ENCODE results near the gene IQGAP3. TPM values are rescaled to one million over a fixed set of nuclear protein-coding genes. Genes with fewer than 3 reads are reported as not detected.
A peak's percentile ranks its signal among the peaks of the same experiment; 100 is the strongest.

The IQGAP3 gene
- polyA plus RNA-seq, 1 donor from 2014 or later = not detected

DNA sequence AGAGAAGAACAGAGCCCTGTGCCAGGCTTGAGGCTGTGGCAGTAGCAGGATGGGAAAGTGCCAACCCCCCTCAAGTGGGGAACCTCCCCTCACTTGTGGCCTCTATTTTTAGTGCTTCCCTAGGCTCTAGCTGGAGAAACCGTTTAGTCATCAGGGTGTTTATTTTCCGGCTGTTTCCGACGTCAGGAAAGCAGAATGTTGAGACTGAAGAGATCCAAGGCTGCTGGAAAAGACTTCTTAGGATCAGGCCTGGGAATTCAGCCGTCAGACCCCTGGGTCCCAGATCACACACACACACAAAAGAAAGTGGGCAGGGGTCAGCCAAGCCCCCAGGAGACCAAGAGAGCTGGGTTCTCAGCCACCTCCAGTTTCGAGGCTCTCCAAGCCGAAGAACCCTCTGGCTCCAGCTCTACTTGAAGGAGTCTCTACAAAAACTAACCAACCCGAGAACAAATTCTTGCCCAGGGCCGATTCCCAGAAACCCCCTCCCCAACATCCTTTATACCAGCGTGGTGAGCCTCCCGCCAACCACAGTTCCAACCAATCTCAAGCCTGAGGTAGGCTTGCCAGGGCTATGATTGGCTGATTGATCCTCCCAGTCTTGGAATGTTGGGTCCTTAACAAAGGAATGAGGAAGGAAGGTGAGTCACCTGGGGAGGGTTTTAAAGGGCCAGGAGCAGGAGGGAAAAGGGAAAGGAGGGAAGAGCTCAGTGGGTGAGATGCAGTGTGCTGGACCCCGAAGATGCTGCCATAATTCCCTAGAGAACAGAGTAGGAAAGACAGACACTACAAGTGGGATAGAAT is 69.3 kb downstream of the IQGAP3 start:
- no peaks in the 10 kb centered on the region for H3K9me2 ChIP-seq (ENCODE audit: insufficient read depth, low read length)
- TF ChIP-seq EP300 (conservative IDR thresholded peaks at IDR 0.05; ENCODE audit: poor library complexity, severe bottlenecking) (no peak), SMC3 (conservative IDR thresholded peaks at IDR 0.05; ENCODE audit: poor library complexity) (no peak), EZH2 (IDR thresholded peaks at IDR 0.05; ENCODE audit: borderline replicate concordance, insufficient read depth, low read length, poor library complexity, severe bottlenecking) (no peak), TAF1 (IDR thresholded peaks at IDR 0.05; ENCODE audit: low read depth) (no peak), MXI1 (conservative IDR thresholded peaks at IDR 0.05; ENCODE audit: poor library complexity, severe bottlenecking) (no peak), RAD21 (conservative IDR thresholded peaks at IDR 0.05) (no peak), POLR2AphosphoS5 (IDR thresholded peaks at IDR 0.05) (no peak)
- TF ChIP-seq, protein P1, sequence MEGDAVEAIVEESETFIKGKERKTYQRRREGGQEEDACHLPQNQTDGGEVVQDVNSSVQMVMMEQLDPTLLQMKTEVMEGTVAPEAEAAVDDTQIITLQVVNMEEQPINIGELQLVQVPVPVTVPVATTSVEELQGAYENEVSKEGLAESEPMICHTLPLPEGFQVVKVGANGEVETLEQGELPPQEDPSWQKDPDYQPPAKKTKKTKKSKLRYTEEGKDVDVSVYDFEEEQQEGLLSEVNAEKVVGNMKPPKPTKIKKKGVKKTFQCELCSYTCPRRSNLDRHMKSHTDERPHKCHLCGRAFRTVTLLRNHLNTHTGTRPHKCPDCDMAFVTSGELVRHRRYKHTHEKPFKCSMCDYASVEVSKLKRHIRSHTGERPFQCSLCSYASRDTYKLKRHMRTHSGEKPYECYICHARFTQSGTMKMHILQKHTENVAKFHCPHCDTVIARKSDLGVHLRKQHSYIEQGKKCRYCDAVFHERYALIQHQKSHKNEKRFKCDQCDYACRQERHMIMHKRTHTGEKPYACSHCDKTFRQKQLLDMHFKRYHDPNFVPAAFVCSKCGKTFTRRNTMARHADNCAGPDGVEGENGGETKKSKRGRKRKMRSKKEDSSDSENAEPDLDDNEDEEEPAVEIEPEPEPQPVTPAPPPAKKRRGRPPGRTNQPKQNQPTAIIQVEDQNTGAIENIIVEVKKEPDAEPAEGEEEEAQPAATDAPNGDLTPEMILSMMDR (IDR thresholded peaks at IDR 0.05; ENCODE audit: poor library complexity, severe bottlenecking) = no peak
- TF ChIP-seq, protein P2, sequence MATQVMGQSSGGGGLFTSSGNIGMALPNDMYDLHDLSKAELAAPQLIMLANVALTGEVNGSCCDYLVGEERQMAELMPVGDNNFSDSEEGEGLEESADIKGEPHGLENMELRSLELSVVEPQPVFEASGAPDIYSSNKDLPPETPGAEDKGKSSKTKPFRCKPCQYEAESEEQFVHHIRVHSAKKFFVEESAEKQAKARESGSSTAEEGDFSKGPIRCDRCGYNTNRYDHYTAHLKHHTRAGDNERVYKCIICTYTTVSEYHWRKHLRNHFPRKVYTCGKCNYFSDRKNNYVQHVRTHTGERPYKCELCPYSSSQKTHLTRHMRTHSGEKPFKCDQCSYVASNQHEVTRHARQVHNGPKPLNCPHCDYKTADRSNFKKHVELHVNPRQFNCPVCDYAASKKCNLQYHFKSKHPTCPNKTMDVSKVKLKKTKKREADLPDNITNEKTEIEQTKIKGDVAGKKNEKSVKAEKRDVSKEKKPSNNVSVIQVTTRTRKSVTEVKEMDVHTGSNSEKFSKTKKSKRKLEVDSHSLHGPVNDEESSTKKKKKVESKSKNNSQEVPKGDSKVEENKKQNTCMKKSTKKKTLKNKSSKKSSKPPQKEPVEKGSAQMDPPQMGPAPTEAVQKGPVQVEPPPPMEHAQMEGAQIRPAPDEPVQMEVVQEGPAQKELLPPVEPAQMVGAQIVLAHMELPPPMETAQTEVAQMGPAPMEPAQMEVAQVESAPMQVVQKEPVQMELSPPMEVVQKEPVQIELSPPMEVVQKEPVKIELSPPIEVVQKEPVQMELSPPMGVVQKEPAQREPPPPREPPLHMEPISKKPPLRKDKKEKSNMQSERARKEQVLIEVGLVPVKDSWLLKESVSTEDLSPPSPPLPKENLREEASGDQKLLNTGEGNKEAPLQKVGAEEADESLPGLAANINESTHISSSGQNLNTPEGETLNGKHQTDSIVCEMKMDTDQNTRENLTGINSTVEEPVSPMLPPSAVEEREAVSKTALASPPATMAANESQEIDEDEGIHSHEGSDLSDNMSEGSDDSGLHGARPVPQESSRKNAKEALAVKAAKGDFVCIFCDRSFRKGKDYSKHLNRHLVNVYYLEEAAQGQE (IDR thresholded peaks at IDR 0.05; ENCODE audit: borderline replicate concordance) = no peak
- H3K9me3 ChIP-seq (ENCODE audit: low read length) = no peaks in the 10 kb centered on the region
- H2AFZ ChIP-seq (ENCODE audit: low read depth, low read length) = no peak overlapping the region
- no peaks in the 10 kb centered on the region for H3K36me3 ChIP-seq (ENCODE audit: insufficient read depth, low read length)
- peaks cover 15% of the 10 kb centered on the region for H3K79me2 ChIP-seq (replicated peaks; ENCODE audit: insufficient read depth, low read length)
- H3K4me3 ChIP-seq (ENCODE audit: low read length) = no peak overlapping the region
- no peaks in the 10 kb centered on the region for H3F3A ChIP-seq (ENCODE audit: insufficient read depth, low read length, poor library complexity, severe bottlenecking)
- no peak overlapping the region for H3K4me2 ChIP-seq (ENCODE audit: low read length)
- no peak overlapping the region for H3K27ac ChIP-seq (ENCODE audit: low read length)
- H4K20me1 ChIP-seq (ENCODE audit: insufficient read depth) = peaks cover 3% of the 10 kb centered on the region
- no peaks in the 10 kb centered on the region for H3K27me3 ChIP-seq (ENCODE audit: insufficient read depth, low read depth, low read length)
- H3K9ac ChIP-seq (ENCODE audit: low read length) = no peak overlapping the region

DNA sequence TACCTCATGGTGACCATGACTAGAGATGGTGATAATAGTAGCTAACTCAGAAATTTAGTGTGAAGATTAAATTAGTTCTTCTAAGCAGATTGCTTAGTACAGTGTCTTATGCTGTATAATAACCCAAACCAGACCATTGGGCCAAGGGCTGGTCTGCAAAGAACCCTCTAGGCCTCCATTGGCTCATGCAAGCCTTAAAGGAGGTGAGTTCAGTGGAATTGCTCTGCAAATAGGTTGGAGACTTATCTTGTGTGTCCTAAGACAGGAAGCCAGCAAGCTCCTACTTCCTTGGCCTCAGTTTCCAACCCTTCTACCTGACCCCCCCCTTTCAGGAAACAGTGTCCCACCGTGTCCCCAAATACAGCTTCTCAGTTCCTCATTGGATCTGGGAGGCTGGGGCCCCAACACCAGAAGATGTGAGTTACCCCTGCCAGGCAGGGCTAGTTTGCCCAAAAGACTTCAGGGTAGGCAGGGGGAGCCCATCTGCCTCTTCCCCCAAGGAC is 69.9 kb downstream of the IQGAP3 start:
- Histone ChIP-seq H3K9ac (ENCODE audit: low read length) (no peak overlapping the region), H3F3A (ENCODE audit: insufficient read depth, low read length, poor library complexity, severe bottlenecking) (no peaks in the 10 kb centered on the region), H3K4me2 (ENCODE audit: low read length) (no peak overlapping the region), H4K20me1 (ENCODE audit: insufficient read depth) (peaks cover 3% of the 10 kb centered on the region), H3K79me2 (replicated peaks; ENCODE audit: insufficient read depth, low read length) (peaks cover 22% of the 10 kb centered on the region), H2AFZ (ENCODE audit: low read depth, low read length) (no peak overlapping the region), H3K9me2 (ENCODE audit: insufficient read depth, low read length) (no peaks in the 10 kb centered on the region), H3K27ac (ENCODE audit: low read length) (peak overlapping the region; percentile 99), H3K36me3 (ENCODE audit: insufficient read depth, low read length) (no peaks in the 10 kb centered on the region), H3K4me3 (ENCODE audit: low read length) (no peak overlapping the region), H3K9me3 (ENCODE audit: low read length) (no peaks in the 10 kb centered on the region), H3K27me3 (ENCODE audit: insufficient read depth, low read depth, low read length) (no peaks in the 10 kb centered on the region)
- TF ChIP-seq POLR2AphosphoS5 (IDR thresholded peaks at IDR 0.05) (no peak), RAD21 (conservative IDR thresholded peaks at IDR 0.05) (no peak), SMC3 (conservative IDR thresholded peaks at IDR 0.05; ENCODE audit: poor library complexity) (no peak), TAF1 (IDR thresholded peaks at IDR 0.05; ENCODE audit: low read depth) (no peak), MXI1 (conservative IDR thresholded peaks at IDR 0.05; ENCODE audit: poor library complexity, severe bottlenecking) (no peak), EZH2 (IDR thresholded peaks at IDR 0.05; ENCODE audit: borderline replicate concordance, insufficient read depth, low read length, poor library complexity, severe bottlenecking) (no peak), EP300 (conservative IDR thresholded peaks at IDR 0.05; ENCODE audit: poor library complexity, severe bottlenecking) (no peak)
- TF ChIP-seq, protein P2 (IDR thresholded peaks at IDR 0.05; ENCODE audit: borderline replicate concordance) = no peak
- TF ChIP-seq, protein P1 (IDR thresholded peaks at IDR 0.05; ENCODE audit: poor library complexity, severe bottlenecking) = no peak
